OCI-LY3 (cell line): ENCODE measurements around the gene SPATA16.

Source experiments
- H2AFZ ChIP-seq: fragments of 200-600, 300-600 bp; shearing (Covaris generic); 2 replicates; pipeline ENCODE4 v1.6.0; 2014; ENCODE audit warnings: antibody characterized with exemption, low read depth, low read length
- H3K27ac ChIP-seq: fragments of 200-600, 300-600 bp; sonication (generic); 2 replicates; pipeline ENCODE4 v1.5.1; 2014; ENCODE audit warnings: mild to moderate bottlenecking, low read length, moderate library complexity, mixed read lengths
- H3K27me3 ChIP-seq: fragments of 200-600, 300-600 bp; sonication (generic); 2 replicates; pipeline ENCODE4 v1.6.1; 2014; ENCODE audit warnings: low read depth, low read length, mixed read lengths
- H3K36me3 ChIP-seq: fragments of 200-600, 300-600 bp; sonication (generic); replicated peaks from 2 replicates; pipeline ENCODE3; 2014; ENCODE audit warnings: low read depth, low read length, mixed read lengths
- H3K4me1 ChIP-seq: fragments of 300-600, 200-600 bp; sonication (generic); 2 replicates; pipeline ENCODE4 v1.6.1; 2014; ENCODE audit warnings: low read length, mixed read lengths
- H3K4me2 ChIP-seq: fragments of 200-600, 300-600 bp; sonication (generic); 2 replicates; pipeline ENCODE4 v1.6.1; 2014; ENCODE audit warnings: low read length, mixed read lengths
- H3K4me3 ChIP-seq: fragments of 300-600, 200-600 bp; sonication (generic); 2 replicates; pipeline ENCODE4 v1.5.1; 2014; ENCODE audit warnings: antibody characterized with exemption, mild to moderate bottlenecking, low read length, moderate library complexity
- H3K79me2 ChIP-seq: fragments of 300-600, 200-600 bp; shearing (Covaris generic); 2 replicates; pipeline ENCODE4 v1.6.1; 2014; ENCODE audit warnings: mild to moderate bottlenecking, low read length, mixed read lengths
- H3K9ac ChIP-seq: fragments of 300-600, 200-600 bp; shearing (Covaris generic); 2 replicates; pipeline ENCODE4 v1.6.0; 2014; ENCODE audit warnings: mild to moderate bottlenecking, low read length, moderate library complexity
- H3K9me3 ChIP-seq: fragments of 200-600, 300-600 bp; shearing (Covaris generic); 2 replicates; pipeline ENCODE4 v1.6.1; 2014; ENCODE audit warnings: low read length, mixed read lengths; ENCODE audit not compliant: insufficient read depth
- H4K20me1 ChIP-seq: fragments of 200-600, 300-600 bp; sonication (generic); 2 replicates; pipeline ENCODE4 v1.6.1; 2016; ENCODE audit warnings: low read length, mixed read lengths; ENCODE audit not compliant: insufficient read depth
- CTCF ChIP-seq: fragments of 200-600, 300-600 bp; sonication (generic); IDR thresholded peaks from 2 replicates; pipeline ENCODE4 v1.5.1; 2014; ENCODE audit warnings: antibody characterized with exemption, low read length, low read depth
- EZH2phosphoT487 ChIP-seq: fragments of 200-600 bp; shearing (Covaris generic); IDR thresholded peaks from 2 replicates; pipeline ENCODE4 v1.6.1; 2018; ENCODE audit warnings: antibody characterized with exemption, mixed run types, low read depth

Gene SPATA16

DNA sequence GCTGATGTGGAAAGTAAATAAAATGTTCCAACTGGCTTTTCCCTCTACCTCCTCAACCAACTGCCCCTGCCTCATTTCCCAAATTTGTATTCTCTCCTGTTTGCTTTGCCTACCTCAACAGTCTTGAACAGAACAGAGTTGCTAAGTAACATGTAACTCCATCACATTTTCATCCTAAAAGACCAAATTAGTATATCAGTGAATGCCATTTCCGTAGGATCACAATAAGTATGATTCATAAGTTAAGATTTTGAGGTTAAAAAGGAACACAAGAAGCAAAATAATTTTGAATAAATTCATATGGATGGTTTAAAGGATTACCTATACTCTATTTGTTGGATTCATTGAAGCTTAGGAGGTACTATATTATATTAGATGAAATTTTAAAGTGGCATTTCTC is 235.6 kb downstream of the SPATA16 start:
- no peak for TF ChIP-seq CTCF
- TF ChIP-seq EZH2phosphoT487, result no peak
- Histone ChIP-seq H2AFZ (no peak overlapping the region), H3K4me3 (no peak overlapping the region), H4K20me1 (no peaks in the 10 kb centered on the region), H3K36me3 (no peaks in the 10 kb centered on the region), H3K4me1 (no peaks in the 10 kb centered on the region), H3K27ac (no peak overlapping the region), H3K9ac (no peak overlapping the region), H3K9me3 (no peaks in the 10 kb centered on the region), H3K4me2 (no peak overlapping the region), H3K79me2 (no peaks in the 10 kb centered on the region), H3K27me3 (no peaks in the 10 kb centered on the region)

GRCh38 chr3:172904711-172905373 is 236.2 kb downstream of the SPATA16 start:
- Histone ChIP-seq H3K4me3 (no peak overlapping the region), H3K9ac (no peak overlapping the region), H3K36me3 (no peaks in the 10 kb centered on the region), H3K4me1 (no peaks in the 10 kb centered on the region), H3K27ac (no peak overlapping the region), H3K27me3 (no peaks in the 10 kb centered on the region), H3K4me2 (no peak overlapping the region), H2AFZ (no peak overlapping the region), H3K79me2 (no peaks in the 10 kb centered on the region), H4K20me1 (no peaks in the 10 kb centered on the region), H3K9me3 (no peaks in the 10 kb centered on the region)
- TF ChIP-seq CTCF, result no peak
- TF ChIP-seq EZH2phosphoT487, result no peak

DNA sequence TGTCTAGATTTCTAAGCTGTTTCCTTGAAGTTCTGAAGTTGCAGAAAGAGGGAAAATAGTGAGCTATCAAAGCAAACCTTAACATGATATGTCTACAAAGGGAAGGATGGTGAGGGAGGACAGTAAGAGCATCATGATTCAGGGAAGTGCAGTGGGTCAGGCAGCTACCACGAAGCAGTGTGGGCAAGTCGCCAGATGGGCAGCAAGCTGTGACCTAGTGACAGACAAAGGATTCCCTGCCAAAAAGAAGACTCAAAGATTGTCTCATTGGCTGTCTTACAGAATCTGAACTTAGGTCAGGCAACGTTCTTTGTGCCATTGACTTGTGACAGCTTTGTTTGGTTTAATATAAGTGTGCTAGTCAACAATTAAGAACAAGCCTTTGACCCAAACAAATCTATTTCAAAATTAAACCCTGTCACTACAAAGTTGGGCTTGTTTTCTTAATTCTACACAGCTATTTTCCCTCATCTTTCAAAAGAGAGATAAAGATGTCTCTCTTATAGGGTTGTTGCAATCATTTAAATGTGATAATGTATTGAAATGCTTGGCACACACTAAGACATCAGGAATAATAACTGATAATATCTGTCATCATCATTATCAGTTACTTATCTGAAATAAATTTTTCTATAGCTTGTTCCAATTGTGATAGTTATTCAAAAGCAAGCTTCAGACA is 237.3 kb downstream of the SPATA16 start:
- H3K27me3 ChIP-seq, result no peaks in the 10 kb centered on the region
- no peak overlapping the region for H3K4me3 ChIP-seq
- no peak overlapping the region for H3K4me2 ChIP-seq
- no peak overlapping the region for H3K9ac ChIP-seq
- H3K79me2 ChIP-seq, result no peaks in the 10 kb centered on the region
- no peaks in the 10 kb centered on the region for H3K4me1 ChIP-seq
- H3K27ac ChIP-seq, result no peak overlapping the region
- TF ChIP-seq EZH2phosphoT487 (no peak), CTCF (no peak)
- no peaks in the 10 kb centered on the region for H3K36me3 ChIP-seq
- H2AFZ ChIP-seq, result no peak overlapping the region
- H4K20me1 ChIP-seq, result no peaks in the 10 kb centered on the region
- H3K9me3 ChIP-seq, result no peaks in the 10 kb centered on the region

DNA sequence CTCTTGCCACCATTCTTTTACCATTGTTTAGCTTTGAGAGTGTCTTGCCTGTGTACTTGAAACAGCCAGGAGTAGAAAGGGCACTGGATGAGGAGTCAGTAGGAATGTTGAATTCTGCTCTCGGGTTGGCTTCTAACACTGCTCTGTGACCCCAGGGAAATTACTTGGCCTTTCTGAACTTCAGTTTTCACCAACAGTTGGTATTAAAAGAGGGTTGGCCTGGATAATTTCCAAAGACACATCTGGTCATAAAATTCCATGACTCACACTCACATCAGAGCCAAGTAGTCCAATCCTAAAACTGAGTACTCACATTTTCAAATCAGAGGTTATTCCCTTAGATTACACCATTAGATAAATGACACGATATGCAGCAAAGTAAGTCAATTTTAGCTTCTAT is 248.9 kb downstream of the SPATA16 start:
- no peaks in the 10 kb centered on the region for H3K9me3 ChIP-seq
- TF ChIP-seq CTCF, result no peak
- no peak for TF ChIP-seq EZH2phosphoT487
- no peaks in the 10 kb centered on the region for H3K27me3 ChIP-seq
- H3K9ac ChIP-seq, result no peak overlapping the region
- H2AFZ ChIP-seq, result no peak overlapping the region
- H4K20me1 ChIP-seq, result no peaks in the 10 kb centered on the region
- no peak overlapping the region for H3K4me3 ChIP-seq
- H3K36me3 ChIP-seq, result no peaks in the 10 kb centered on the region
- H3K27ac ChIP-seq, result no peak overlapping the region
- H3K79me2 ChIP-seq, result no peaks in the 10 kb centered on the region
- H3K4me1 ChIP-seq, result no peaks in the 10 kb centered on the region
- H3K4me2 ChIP-seq, result no peak overlapping the region
